Measurements from ENCODE around the gene INSR. TPM values are rescaled to one million over a fixed set of nuclear protein-coding genes. Genes with fewer than 3 reads are reported as not detected.

The INSR gene
- total RNA-seq, 4 donors from 2014 or later, result 134 to 252 (median 164) TPM

GRCh38 chr19:7263521-7263920 lies 30.7 kb downstream of the INSR start:
- no peaks in the 10 kb centered on the region for H3K27me3 ChIP-seq
- no peaks in the 10 kb centered on the region for H3K36me3 ChIP-seq
- H3K27ac ChIP-seq, result peak overlapping the region in 2 of 4 donors; percentile 45 to 50
- intact Hi-C loops (cut with DNase I; ENCODE audit: low total_unique reads), result no loop called here
- no peaks in the 10 kb centered on the region for H3K9me3 ChIP-seq
- H3K4me1 ChIP-seq, result peaks cover 3 to 38% (median 19%) of the 10 kb centered on the region in 4 donors
- in situ Hi-C loops (cut with MboI; ENCODE audit: low pct_ligation_motif_present in 1 of 4, low pct_unique_long_range_greater_than_20kb in 1 of 4, low sequenced_read_pairs in 3 of 4), result no loop called here
- TF ChIP-seq POLR2AphosphoS5 (IDR thresholded peaks at IDR 0.05) (no peak), EP300 (IDR thresholded peaks at IDR 0.05; ENCODE audit: low read depth) (no peak), CTCF (IDR thresholded peaks at IDR 0.05) (no peak), POLR2A (IDR thresholded peaks at IDR 0.05) (no peak)
- H3K4me3 ChIP-seq, result no peak overlapping the region
- DNase-seq, result no peak
- WGBS, 2 donors (ENCODE audit: low coverage in 1 of 2), result 73 to 82% methylated on average over 2 to 5 of the region's 5 CpGs

GRCh38 chr19:7263066-7263465 lies 31.1 kb downstream of the INSR start:
- TF ChIP-seq POLR2AphosphoS5 (IDR thresholded peaks at IDR 0.05) (no peak), CTCF (IDR thresholded peaks at IDR 0.05) (no peak), POLR2A (IDR thresholded peaks at IDR 0.05) (no peak), EP300 (IDR thresholded peaks at IDR 0.05; ENCODE audit: low read depth) (no peak)
- Histone ChIP-seq H3K27ac (peak overlapping the region in 3 of 4 donors; percentile 45 to 59 (median 50)), H3K36me3 (no peaks in the 10 kb centered on the region), H3K27me3 (no peaks in the 10 kb centered on the region), H3K4me1 (peaks cover 3 to 35% (median 15%) of the 10 kb centered on the region in 4 donors), H3K4me3 (no peak overlapping the region), H3K9me3 (no peaks in the 10 kb centered on the region)
- 87% methylated on average over 3 of the region's 3 CpGs; no CpG with 5 or more reads in 1 of the 2 donors for WGBS, 2 donors (ENCODE audit: low coverage in 1 of 2)
- DNase-seq, result no peak
- in situ Hi-C loops (cut with MboI; ENCODE audit: low pct_ligation_motif_present in 1 of 4, low pct_unique_long_range_greater_than_20kb in 1 of 4, low sequenced_read_pairs in 3 of 4), result no loop called here
- intact Hi-C loops (cut with DNase I; ENCODE audit: low total_unique reads), result no loop called here

GRCh38 chr19:7262470-7262869 lies 31.7 kb downstream of the INSR start:
- Histone ChIP-seq H3K4me3 (no peak overlapping the region), H3K36me3 (no peaks in the 10 kb centered on the region), H3K27ac (peak overlapping the region in 3 of 4 donors; percentile 45 to 59 (median 50)), H3K4me1 (peaks cover 3 to 30% (median 16%) of the 10 kb centered on the region in 4 donors), H3K9me3 (no peaks in the 10 kb centered on the region), H3K27me3 (no peaks in the 10 kb centered on the region)
- in situ Hi-C loops (cut with MboI; ENCODE audit: low pct_ligation_motif_present in 1 of 4, low pct_unique_long_range_greater_than_20kb in 1 of 4, low sequenced_read_pairs in 3 of 4), result no loop called here
- 75 to 91% methylated on average over 4 to 6 of the region's 6 CpGs for WGBS, 2 donors (ENCODE audit: low coverage in 1 of 2)
- DNase-seq, result no peak
- TF ChIP-seq POLR2A (IDR thresholded peaks at IDR 0.05) (no peak), CTCF (IDR thresholded peaks at IDR 0.05) (no peak)
- intact Hi-C loops (cut with DNase I; ENCODE audit: low total_unique reads), result no loop called here

- WGBS, 2 donors (ENCODE audit: low coverage in 1 of 2), result 78% methylated on average over 7 of the region's 7 CpGs; no CpG with 5 or more reads in 1 of the 2 donors
- H3K27me3 ChIP-seq, result no peaks in the 10 kb centered on the region
- intact Hi-C loops (cut with DNase I; ENCODE audit: low total_unique reads), result no loop called here
- peaks cover 0 to 16% (median 9%) of the 10 kb centered on the region in 4 donors for H3K4me1 ChIP-seq
- in situ Hi-C loops (cut with MboI; ENCODE audit: low pct_ligation_motif_present in 1 of 4, low pct_unique_long_range_greater_than_20kb in 1 of 4, low sequenced_read_pairs in 3 of 4), result no loop called here
- no peaks in the 10 kb centered on the region for H3K36me3 ChIP-seq
- H3K4me3 ChIP-seq, result no peak overlapping the region
- no peak overlapping the region for H3K27ac ChIP-seq
- no peak for TF ChIP-seq EP300 (IDR thresholded peaks at IDR 0.05; ENCODE audit: low read depth)
- no peak for TF ChIP-seq POLR2A (IDR thresholded peaks at IDR 0.05)
- no peak for TF ChIP-seq CTCF (IDR thresholded peaks at IDR 0.05)
- no peak for TF ChIP-seq POLR2AphosphoS5 (IDR thresholded peaks at IDR 0.05)
- no peaks in the 10 kb centered on the region for H3K9me3 ChIP-seq
- no peak for DNase-seq
Measured at GRCh38 chr19:7260161-7260560, 34.1 kb downstream of the INSR start.

Data from transverse colon (tissue), 4 donors.